Uterus (tissue), 4 donors: ENCODE results near the gene S100B. TPM values are rescaled to one million over a fixed set of nuclear protein-coding genes. Genes with fewer than 3 reads are reported as not detected.

ENCODE experiments used
- DNase-seq, 2 donors: peaks; one replicate each; pipeline ENCODE4 v3.0.0-alpha.2; 2019 to 2020
- H3K27ac ChIP-seq, 2 donors: fragments of 200-600 bp; sonication (generic); 1 replicate in 1 of 2; 2 replicates in 1 of 2; pipeline ENCODE4 v1.5.1; 2016 to 2018
- H3K27me3 ChIP-seq, 2 donors: fragments of 200-600 bp; sonication (generic); one replicate each; pipeline ENCODE4 v1.5.1; 2018 to 2019; ENCODE audit warnings: control low read depth in 1 of 2
- H3K36me3 ChIP-seq, 2 donors: fragments of 200-600 bp; sonication (generic); one replicate each; pipeline ENCODE4 v1.5.1; 2019; ENCODE audit warnings: control low read depth in 1 of 2
- H3K4me1 ChIP-seq, 2 donors: fragments of 200-600 bp; sonication (generic); one replicate each; pipeline ENCODE4 v1.5.1; 2018 to 2019; ENCODE audit warnings: control low read depth in 1 of 2
- H3K4me3 ChIP-seq, 2 donors: fragments of 200-600 bp; sonication (generic); 1 replicate in 1 of 2; 2 replicates in 1 of 2; pipeline ENCODE4 v1.5.1; 2018 to 2019; ENCODE audit warnings: mild to moderate bottlenecking in 1 of 2
- H3K9me3 ChIP-seq, 2 donors: fragments of 200-600 bp; sonication (generic); one replicate each; pipeline ENCODE4 v1.5.1; 2019; ENCODE audit warnings: control low read depth in 1 of 2
- CTCF ChIP-seq, 4 experiments: fragments of 200-600 bp in 2 of 4; fragments of 450-650 bp in 2 of 4; sonication (generic) in 2 of 4; IDR thresholded peaks; one replicate each; pipeline ENCODE4 v1.5.1; 2016 to 2019; ENCODE audit warnings: antibody characterized with exemption in 4 of 4, mild to moderate bottlenecking in 2 of 4, moderate library complexity in 1 of 4
- POLR2A ChIP-seq, 2 donors: fragments of 450-650 bp; IDR thresholded peaks; one replicate each; pipeline ENCODE4 v1.6.1; 2016; ENCODE audit warnings: antibody characterized with exemption in 2 of 2, mild to moderate bottlenecking in 1 of 2, moderate library complexity in 1 of 2
- intact Hi-C: fragments of 100-400 bp; cut with DNase I; formaldehyde crosslinking; loops from one replicate; pipeline ENCODE4 v1.15.1; 2023; ENCODE audit warnings: low total_unique reads
- total RNA-seq, 4 donors: library from RNA; depleted of rRNA in 3 of 4; stranded (reverse); fragments of >200 nt in 3 of 4; gene quantifications; one replicate each; pipeline versions ENCODE4 v1.1.0 to v1.2.4, GENCODE V29; 2014 to 2023
- donor health status: DM: yes; HTN: yes; CAD: no.

Gene S100B
- total RNA-seq, 4 donors from 2014 or later, result 1.8 to 18.2 TPM; not detected in 2

GRCh38 chr21:46554431-46555224 is 50.3 kb downstream of the S100B start:
- DNase-seq, result no peak
- Histone ChIP-seq H3K4me1 (no peaks in the 10 kb centered on the region), H3K9me3 (no peaks in the 10 kb centered on the region), H3K4me3 (no peak overlapping the region), H3K27me3 (no peaks in the 10 kb centered on the region), H3K36me3 (no peaks in the 10 kb centered on the region), H3K27ac (no peak overlapping the region)
- TF ChIP-seq CTCF (IDR thresholded peaks at IDR 0.05), result no peak
- no peak for TF ChIP-seq POLR2A (IDR thresholded peaks at IDR 0.05)
- intact Hi-C loops, result no loop called here

GRCh38 chr21:46553993-46554392 is 50.9 kb downstream of the S100B start:
- no peak for DNase-seq
- Histone ChIP-seq H3K4me1 (no peaks in the 10 kb centered on the region), H3K36me3 (no peaks in the 10 kb centered on the region), H3K9me3 (no peaks in the 10 kb centered on the region), H3K4me3 (no peak overlapping the region), H3K27ac (no peak overlapping the region), H3K27me3 (no peaks in the 10 kb centered on the region)
- TF ChIP-seq CTCF (IDR thresholded peaks at IDR 0.05), result no peak
- TF ChIP-seq POLR2A (IDR thresholded peaks at IDR 0.05), result no peak
- intact Hi-C loops, result no loop called here

- Histone ChIP-seq H3K9me3 (no peaks in the 10 kb centered on the region), H3K27me3 (no peaks in the 10 kb centered on the region), H3K27ac (no peak overlapping the region), H3K4me1 (no peaks in the 10 kb centered on the region), H3K4me3 (no peak overlapping the region), H3K36me3 (no peaks in the 10 kb centered on the region)
- TF ChIP-seq POLR2A (IDR thresholded peaks at IDR 0.05) (no peak), CTCF (IDR thresholded peaks at IDR 0.05) (no peak)
- intact Hi-C loops, result no loop called here
- no peak for DNase-seq
Measured at GRCh38 chr21:46552865-46553379, 52.0 kb downstream of the S100B start.

GRCh38 chr21:46552274-46552673 is 52.6 kb downstream of the S100B start:
- intact Hi-C loops, result no loop called here
- Histone ChIP-seq H3K27ac (no peak overlapping the region), H3K9me3 (no peaks in the 10 kb centered on the region), H3K4me3 (no peak overlapping the region), H3K4me1 (no peaks in the 10 kb centered on the region), H3K27me3 (no peaks in the 10 kb centered on the region), H3K36me3 (no peaks in the 10 kb centered on the region)
- TF ChIP-seq POLR2A (IDR thresholded peaks at IDR 0.05), result no peak
- TF ChIP-seq CTCF (IDR thresholded peaks at IDR 0.05), result no peak
- no peak for DNase-seq

GRCh38 chr21:46551636-46552241 is 53.1 kb downstream of the S100B start:
- TF ChIP-seq POLR2A (IDR thresholded peaks at IDR 0.05), result no peak
- TF ChIP-seq CTCF (IDR thresholded peaks at IDR 0.05), result no peak
- no peaks in the 10 kb centered on the region for H3K36me3 ChIP-seq
- intact Hi-C loops, result no loop called here
- H3K27ac ChIP-seq, result no peak overlapping the region
- DNase-seq, result no peak
- H3K27me3 ChIP-seq, result no peaks in the 10 kb centered on the region
- H3K4me1 ChIP-seq, result no peaks in the 10 kb centered on the region
- H3K4me3 ChIP-seq, result no peak overlapping the region
- no peaks in the 10 kb centered on the region for H3K9me3 ChIP-seq
